ENCODE data around the gene ADH1C.

ADH1C gene

DNA sequence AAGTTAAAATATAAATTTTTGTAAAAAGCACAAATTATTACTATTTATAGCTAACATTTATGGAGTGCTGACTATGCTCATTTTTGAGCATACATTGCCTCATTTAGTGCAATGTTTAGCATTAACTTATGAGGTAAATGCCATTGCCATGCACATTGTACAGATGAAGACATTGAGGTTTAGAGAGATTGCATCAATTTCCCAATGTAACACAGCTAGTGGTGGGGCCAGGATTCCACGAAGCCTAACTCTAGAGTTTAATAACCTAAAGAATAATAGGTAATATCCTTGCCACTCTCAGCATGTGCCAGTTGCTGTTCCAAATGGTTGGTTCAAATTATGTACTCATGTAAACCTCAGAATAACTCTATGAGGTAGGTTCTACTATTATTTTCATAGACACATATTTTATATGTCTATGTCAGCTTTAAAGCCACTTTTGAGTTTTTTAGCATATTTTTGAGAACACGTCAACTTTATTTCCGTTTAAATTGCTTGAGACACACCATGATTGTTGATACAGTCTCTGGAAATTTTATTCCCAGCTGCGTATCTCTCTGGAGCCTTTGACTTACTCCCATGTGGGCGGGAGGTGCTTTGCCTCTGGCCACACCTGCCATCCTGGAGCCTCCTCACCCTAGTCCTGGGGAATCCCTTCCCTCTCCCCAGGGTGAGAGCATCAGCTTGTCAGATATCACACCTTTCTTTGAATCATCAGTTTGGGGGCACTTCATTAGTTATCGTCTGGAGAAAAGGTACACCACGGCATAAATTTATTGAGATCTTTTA is 51.0 kb downstream of the ADH1C start:
- no peak for DNase-seq (ENCODE audit: low read depth)

DNA sequence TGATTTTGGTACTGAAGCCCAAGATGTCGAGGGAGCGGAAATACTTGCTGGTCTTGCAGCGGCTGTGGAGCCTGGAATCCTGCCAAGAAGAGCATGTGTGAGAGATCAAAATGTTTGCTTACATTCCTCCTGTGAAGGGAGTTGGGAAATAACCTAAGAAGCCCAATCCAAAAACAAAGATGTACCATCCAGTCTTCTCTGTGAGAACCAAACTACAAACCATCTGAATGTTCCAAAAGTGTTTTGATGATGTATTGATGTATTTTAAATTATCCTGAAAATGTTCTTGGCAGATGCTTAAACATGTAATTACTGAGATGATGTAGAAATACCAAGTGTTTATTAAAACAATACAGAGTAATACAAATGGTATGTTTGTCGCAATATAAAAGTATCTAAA is 51.6 kb downstream of the ADH1C start:
- DNase-seq (ENCODE audit: low read depth), result no peak

DNA sequence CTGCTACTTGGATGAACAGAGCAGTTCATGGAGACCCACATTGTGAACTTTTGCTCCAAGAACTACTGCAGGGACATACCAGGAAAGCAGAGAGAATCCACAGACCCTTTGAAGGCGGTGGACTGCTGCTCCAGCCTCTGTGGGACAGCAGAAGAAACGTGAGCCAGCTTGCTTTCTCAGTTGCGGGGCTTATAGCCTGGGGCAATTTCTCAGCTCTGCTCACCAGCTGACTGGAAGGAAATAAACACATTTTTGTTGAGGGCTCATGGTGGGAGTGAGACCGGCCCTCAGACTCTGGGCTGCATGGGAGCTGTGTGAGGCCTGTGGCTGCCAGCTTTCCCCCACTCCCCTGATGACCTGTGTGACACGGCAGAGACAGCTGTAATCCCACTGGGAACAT is 59.2 kb downstream of the ADH1C start:
- no peak for DNase-seq (ENCODE audit: low read depth)

DNA sequence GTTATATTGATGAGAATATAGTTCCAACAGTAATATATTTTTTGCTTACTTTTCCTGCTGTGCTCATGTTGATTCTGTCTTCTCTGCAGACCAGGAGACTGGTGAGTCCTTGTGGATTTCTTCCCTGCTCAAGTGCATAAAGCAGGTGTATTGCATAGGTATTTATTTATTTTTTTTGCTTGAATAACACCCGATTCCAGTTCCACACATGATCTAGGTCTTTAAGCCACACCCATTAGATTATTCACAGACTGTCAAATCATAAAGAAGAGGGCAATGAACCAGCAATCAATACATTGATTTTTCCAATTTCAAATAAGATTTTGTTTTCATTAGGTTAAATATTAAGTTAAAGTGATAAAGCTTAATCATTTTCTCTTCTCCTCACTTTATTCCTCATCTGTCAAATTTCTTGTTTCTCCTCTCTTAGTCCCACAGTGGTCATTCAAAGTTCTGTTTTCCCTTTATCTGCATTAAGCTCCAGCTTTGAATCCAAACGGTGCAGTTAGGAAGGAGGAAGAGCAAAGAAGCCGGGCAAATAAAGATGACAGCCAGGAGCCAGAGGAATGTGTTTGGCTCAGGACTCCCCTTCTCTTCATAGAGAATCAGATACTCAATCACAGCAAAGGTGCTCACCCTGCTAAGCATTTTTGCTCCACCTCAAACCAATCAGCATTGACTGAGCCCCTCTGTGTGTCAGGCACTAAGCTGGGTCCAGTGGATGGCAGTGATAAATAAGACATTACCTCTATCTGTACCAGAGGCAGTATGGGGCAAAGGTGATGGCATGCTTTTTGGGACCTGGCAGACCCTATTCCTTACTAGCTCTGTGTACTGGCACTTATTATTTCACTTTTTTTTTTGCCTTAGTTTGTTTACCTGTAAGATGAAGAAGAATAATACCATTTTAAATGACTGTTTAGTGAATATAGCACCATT is 61.4 kb downstream of the ADH1C start, which contains the start of gene ADH1A:
Gene ADH1A (minus strand): TSS at position 138 of the 939 bp plus-strand sequence. CDS start 71 bp downstream, at position 67.
- no peak for DNase-seq (ENCODE audit: low read depth)
